D721Med (cell line): ENCODE data around the gene LYST.
A peak's percentile ranks its signal among the peaks of the same experiment; 100 is the strongest.

Source experiments
- DNase-seq: peaks from one replicate; pipeline ENCODE4 v3.0.0; 2011; ENCODE audit warnings: low spot score; ENCODE audit not compliant: insufficient read length
- FAIRE-seq: peaks from 2 replicates; lab custom pipeline; 2011; peaks lifted over from hg19 to GRCh38; lab: Jason Lieb, UNC
- CTCF ChIP-seq: IDR thresholded peaks from 2 replicates; pipeline ENCODE4 v1.5.1; 2012; ENCODE audit warnings: mild to moderate bottlenecking, control low read depth; ENCODE audit not compliant: insufficient read depth; ENCODE audit errors: missing control alignments

Gene LYST

DNA sequence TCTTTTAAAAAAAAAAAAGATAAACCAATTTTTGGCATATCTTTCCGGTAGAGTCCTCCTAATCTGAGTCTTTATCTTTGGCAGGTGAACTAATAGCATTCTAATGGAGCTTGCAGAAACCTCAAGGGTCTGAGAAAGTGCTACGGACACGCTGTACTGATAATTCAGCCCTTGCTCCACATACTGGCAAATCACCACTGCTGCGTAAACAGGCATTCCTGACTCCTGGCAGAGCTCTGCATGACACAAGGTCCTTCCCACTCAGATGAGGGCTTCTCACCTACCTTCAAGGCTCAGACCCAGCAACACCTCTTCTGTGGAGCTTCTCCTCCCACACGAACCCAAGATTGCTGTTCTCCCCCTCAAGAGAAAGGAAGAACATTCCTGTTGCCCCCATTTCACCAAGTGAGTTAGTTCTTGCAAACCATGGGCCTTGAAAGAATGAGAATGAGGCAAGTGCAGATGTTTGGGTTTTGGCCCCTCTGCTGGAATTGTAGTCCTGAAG, 48.0 kb downstream of the LYST start:
- TF ChIP-seq CTCF = no peak
- FAIRE-seq = no peak
- no peak for DNase-seq

DNA sequence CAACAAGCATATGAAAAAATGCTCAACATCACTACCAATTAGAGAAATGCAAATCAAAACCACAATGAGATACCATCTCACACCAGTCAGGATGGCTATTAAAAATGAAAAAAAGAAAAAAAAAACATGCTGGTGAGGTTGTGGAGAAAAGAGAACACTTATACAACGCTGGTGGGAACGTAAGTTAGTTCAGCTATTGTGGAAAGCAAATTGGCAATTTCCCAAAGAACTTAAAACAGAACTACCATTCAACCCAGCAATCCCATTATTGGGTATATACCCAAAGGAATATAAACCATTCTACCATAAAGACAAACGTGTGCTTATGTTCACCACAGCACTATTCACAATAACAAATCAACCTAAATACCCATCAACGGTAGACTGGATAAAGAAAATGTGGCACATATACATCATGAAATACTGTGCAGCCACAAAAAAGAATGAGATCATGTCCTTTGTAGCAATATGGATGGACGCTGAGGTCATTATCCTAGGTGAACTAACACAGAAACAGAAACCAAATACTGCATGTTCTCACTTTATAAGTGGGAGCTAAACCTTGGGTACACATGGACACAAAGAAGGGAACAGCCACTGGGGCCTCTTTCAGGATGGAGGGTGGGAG, 49.5 kb downstream of the LYST start:
- no peak for FAIRE-seq
- DNase-seq = no peak

DNA sequence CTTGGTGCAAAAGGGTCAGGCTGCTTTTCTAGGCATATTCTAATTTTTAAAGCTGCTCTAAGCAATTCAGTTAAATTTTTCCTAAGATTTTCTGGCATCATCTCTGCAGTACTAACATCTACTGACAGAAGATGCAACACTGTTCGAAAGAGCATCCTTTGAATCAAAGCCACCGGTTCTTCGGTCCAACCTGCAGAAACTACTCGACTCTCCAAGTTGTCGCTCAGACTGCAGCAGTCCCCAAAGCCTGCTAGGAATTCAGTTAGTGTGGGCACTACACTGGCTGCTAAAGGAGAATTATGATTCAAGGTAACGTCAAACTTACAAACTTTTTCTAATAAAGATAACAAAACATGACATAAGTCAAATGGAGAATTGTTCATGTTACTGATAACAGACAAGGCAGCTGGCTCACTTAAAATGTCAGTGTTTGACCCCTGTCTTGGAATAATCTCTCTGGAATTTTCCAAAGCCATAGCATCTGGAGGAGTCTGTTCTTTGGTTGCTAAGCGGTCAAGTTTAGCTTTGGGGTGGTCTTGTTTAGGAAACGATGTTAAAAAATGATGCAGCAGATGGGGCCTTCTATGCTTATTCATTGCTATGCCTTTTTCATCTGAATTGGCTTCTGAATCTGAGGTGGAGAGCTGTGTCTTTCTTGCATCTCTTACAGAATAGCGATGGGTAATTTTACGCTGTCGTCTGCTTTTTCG, 56.9 kb downstream of the LYST start:
- no peak for TF ChIP-seq CTCF
- FAIRE-seq (no peak), DNase-seq (no peak)

More for the DNA sequence above, 49.5 kb downstream of the LYST start:
- no peak for TF ChIP-seq CTCF

GRCh38 chr1:235808223-235808622, 58.5 kb downstream of the LYST start:
- TF ChIP-seq CTCF = no peak
- DNase-seq (no peak), FAIRE-seq (peak; percentile 21)

GRCh38 chr1:235806123-235806522, 60.6 kb downstream of the LYST start:
- no peak for FAIRE-seq
- no peak for TF ChIP-seq CTCF
- no peak for DNase-seq

GRCh38 chr1:235802573-235803346, 63.9 kb downstream of the LYST start:
- TF ChIP-seq CTCF = no peak
- DNase-seq (no peak), FAIRE-seq (peak; percentile 81)
